GM18498 (cell line): Measurements from ENCODE around the gene SAP30BP.

Experiments used
- ATAC-seq: cut with Tn5 transposase; IDR thresholded peaks from one replicate; pipeline ENCODE4 v1.9.1; 2021; ENCODE audit warnings: mild to moderate bottlenecking, moderate library complexity; ENCODE audit not compliant: unreplicated experiment

Gene SAP30BP

GRCh38 chr17:75706042-75706728, 39.0 kb downstream of the SAP30BP start:
- ATAC-seq: no peak

GRCh38 chr17:75707079-75707571, 40.0 kb downstream of the SAP30BP start:
- ATAC-seq: no peak

GRCh38 chr17:75712446-75712845, 45.3 kb downstream of the SAP30BP start:
- ATAC-seq: no peak

GRCh38 chr17:75719732-75720131, 52.6 kb downstream of the SAP30BP start:
- no peak for ATAC-seq

- ATAC-seq: no peak
Measured at GRCh38 chr17:75720656-75721462, 53.7 kb downstream of the SAP30BP start, which contains the start of gene ITGB4. Gene ITGB4, plus strand, starts transcription at chr17:75721459. Its CDS starts 3,245 bp downstream, at chr17:75724704.

GRCh38 chr17:75721463-75722011, 54.4 kb downstream of the SAP30BP start:
- ATAC-seq: no peak

GRCh38 chr17:75722076-75722475, 54.9 kb downstream of the SAP30BP start:
- no peak for ATAC-seq

- no peak for ATAC-seq
Measured at GRCh38 chr17:75722542-75723095, 55.5 kb downstream of the SAP30BP start.

- no peak for ATAC-seq
Measured at GRCh38 chr17:75723171-75723930, 56.2 kb downstream of the SAP30BP start.

- ATAC-seq: no peak
Measured at GRCh38 chr17:75724016-75725003, 57.2 kb downstream of the SAP30BP start.

GRCh38 chr17:75725504-75725903, 58.4 kb downstream of the SAP30BP start:
- no peak for ATAC-seq

GRCh38 chr17:75727391-75727790, 60.3 kb downstream of the SAP30BP start:
- ATAC-seq: no peak

GRCh38 chr17:75729351-75729750, 62.2 kb downstream of the SAP30BP start:
- ATAC-seq: no peak

GRCh38 chr17:75730065-75730464, 62.9 kb downstream of the SAP30BP start:
- ATAC-seq: no peak

- no peak for ATAC-seq
Measured at GRCh38 chr17:75731086-75731715, 64.1 kb downstream of the SAP30BP start.

GRCh38 chr17:75731716-75732498, 64.8 kb downstream of the SAP30BP start:
- no peak for ATAC-seq

- no peak for ATAC-seq
Measured at GRCh38 chr17:75733471-75733870, 66.3 kb downstream of the SAP30BP start.

- ATAC-seq: no peak
Measured at GRCh38 chr17:75734674-75735294, 67.6 kb downstream of the SAP30BP start.
